GDM1 (cell line): Measurements from ENCODE around the gene CABP2.
"Not testable (repeated sequence)": the region's sequence is repeated elsewhere in the genome, so short reads cannot be mapped to it uniquely, and the experiment has no call there.

Source experiments
- DNase-seq: peaks from one replicate; lab custom pipeline; 2025; lab: John Stamatoyannopoulos, UW

CABP2 gene

GRCh38 chr11:67538823-67539505 is 15.7 kb upstream of the CABP2 start:
- no peak for DNase-seq

DNA sequence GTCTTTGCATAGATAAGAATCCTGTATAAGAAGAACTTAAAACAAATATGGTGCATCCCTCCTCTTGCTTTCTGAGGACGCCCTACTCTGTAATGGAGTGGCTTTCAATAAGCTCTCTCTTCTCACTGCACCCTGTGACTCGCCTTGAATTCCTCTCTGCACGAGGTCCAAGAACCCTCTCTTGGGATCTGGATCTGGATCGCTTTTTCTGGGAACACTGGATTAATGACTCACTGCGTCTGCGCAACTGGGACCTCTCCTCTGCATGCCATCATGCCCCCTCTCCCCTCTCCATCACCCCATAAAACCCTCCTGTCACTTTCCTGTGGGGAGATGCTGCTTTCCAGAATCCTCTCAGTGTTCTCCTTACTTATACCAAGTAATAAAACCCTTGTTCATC is 15.1 kb upstream of the CABP2 start:
- no peak for DNase-seq

DNA sequence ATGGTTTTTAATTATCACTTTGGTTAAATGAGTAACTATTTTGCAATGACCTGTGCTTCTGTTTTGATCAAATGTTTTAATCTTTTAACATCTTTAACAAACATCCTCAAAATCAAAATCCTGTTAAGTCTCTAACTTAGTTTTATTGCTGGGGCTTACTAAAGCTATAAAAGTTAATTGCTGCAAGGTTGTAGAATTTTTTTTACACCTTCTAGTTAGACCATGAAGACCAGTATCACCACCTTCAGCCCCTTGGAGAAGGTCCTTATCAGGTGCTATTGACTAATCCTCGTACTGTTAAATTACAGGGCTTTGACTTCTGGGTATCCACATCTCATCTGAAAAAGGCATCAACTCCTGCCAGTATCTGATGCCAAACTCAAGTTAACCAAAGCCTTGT is 12.3 kb upstream of the CABP2 start:
- DNase-seq, result no peak

GRCh38 chr11:67534070-67534679 is 10.9 kb upstream of the CABP2 start:
- DNase-seq, result no peak

- no peak for DNase-seq
Observed at GRCh38 chr11:67532889-67533288, 9.6 kb upstream of the CABP2 start.

- no peak for DNase-seq
Observed at GRCh38 chr11:67530282-67530592, 7.0 kb upstream of the CABP2 start.

GRCh38 chr11:67528376-67528775 is 5.1 kb upstream of the CABP2 start:
- no peak for DNase-seq

- DNase-seq, result no peak
Observed at GRCh38 chr11:67525275-67525976, 2.2 kb upstream of the CABP2 start.

GRCh38 chr11:67524480-67524808 is 1.2 kb upstream of the CABP2 start:
- no peak for DNase-seq

DNA sequence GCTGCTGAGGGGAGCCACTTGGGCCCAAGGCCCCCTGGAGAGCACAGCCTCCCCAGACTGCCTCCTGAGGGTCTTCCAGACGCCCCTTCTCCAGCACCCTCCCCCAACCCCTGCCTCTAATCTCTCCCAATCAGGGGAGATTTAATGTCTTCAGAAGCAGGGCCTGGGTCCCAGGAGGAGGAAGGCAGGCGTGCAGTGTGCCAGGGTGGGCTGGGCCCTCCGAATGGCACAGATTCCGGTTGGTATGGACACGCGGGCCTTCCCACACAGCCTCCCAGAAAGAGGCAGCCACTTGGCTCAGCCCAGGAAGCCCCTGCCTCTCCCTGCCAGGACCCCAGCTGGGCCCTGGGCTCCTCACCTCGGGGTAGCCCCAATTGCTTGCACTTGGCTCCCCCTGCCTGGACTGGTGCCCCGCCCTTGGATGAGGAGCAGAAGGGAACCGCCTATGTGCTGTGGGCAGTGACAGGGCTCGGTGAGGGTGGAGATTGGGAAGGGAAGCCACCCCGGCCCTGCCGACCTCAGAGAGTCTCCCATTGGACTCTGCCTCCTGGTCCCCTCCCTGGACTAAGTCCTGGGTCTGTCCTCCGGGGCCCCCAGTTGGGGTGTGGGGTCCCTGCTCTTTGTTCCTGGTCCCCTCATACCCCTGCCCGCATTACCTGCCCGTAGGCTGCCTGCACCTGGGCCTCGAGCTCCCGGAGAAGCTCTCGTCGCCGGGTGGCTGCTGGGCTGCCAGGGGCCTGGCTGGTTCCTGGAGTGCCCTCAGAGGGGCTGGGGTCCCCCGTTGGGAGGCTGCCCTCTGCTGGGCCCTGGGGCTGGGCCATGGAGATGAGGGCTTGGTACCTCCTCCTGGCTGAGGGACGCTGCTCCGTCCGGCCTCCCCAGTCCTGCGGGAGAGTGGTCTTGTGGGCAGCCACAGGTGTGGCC is 572 bp upstream of the CABP2 start:
- no peak for DNase-seq

GRCh38 chr11:67522338-67522737 is 908 bp downstream of the CABP2 start:
- DNase-seq, result no peak

GRCh38 chr11:67521924-67522323 is 1.3 kb downstream of the CABP2 start:
- no peak for DNase-seq

- DNase-seq, result no peak
Observed at GRCh38 chr11:67520856-67521824, 2.1 kb downstream of the CABP2 start.

- no peak for DNase-seq
Observed at GRCh38 chr11:67519726-67520125, 3.5 kb downstream of the CABP2 start.

DNA sequence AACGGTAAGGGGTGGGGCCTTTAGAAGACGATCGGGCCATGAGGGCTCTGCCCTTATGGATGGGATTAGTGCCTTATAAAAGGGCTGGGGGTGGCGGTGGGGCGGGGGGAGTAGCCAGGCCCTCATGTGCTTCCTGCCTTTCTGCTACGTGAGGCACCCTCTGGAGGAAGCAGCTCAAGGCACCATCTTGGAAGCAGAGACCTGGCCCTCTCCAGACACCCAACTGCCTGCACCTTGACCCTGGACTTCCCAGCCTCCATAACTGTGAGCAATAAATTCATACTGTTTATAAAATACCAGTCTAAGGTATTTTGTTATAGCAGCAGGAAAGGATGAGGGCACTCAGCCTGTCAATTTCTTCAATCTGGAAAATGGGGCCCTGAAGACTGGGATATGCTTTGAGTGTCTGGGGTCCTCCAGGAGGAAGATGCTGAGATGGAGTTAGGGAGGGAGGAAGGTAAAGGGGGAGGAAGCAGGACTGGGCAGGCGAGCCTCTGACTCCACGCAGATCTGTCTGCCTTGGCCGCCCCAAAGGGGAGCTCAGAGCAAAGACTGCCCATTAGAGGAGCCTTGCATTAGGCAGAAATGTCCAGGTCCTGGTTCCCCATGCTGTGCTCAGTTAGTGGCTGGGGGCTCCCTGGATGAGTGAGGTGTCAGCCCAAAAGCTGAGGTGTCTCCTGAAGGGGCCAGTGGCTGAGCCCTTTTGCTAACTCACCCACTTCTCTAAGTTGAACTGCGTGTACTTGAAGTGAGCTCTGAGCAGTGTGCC is 5.3 kb downstream of the CABP2 start:
- DNase-seq, result no peak

DNA sequence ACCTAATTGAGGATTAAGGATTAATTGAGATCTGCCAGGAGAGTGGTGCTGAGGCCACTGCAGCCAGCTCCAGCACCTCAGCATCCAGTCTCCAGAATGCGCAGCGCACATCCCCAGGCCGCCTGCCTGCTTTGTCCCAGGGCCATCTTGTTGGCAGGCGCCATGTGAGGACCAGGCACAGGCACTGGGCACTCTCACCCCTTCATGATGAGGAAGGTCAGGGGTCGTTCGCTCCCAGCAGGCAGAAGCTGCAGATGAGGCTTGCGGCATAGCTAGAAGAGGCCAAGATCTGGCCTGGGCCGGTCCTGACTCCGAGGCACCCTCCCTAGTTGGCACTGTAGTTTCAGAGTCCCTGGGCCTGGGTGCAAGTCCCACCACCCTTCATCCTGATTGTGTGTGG is 6.4 kb downstream of the CABP2 start:
- DNase-seq, result no peak

GRCh38 chr11:67514116-67514515 is 9.1 kb downstream of the CABP2 start:
- no peak for DNase-seq

- DNase-seq, result not testable (repeated sequence)
Observed at GRCh38 chr11:67511558-67511957, 11.7 kb downstream of the CABP2 start.

DNA sequence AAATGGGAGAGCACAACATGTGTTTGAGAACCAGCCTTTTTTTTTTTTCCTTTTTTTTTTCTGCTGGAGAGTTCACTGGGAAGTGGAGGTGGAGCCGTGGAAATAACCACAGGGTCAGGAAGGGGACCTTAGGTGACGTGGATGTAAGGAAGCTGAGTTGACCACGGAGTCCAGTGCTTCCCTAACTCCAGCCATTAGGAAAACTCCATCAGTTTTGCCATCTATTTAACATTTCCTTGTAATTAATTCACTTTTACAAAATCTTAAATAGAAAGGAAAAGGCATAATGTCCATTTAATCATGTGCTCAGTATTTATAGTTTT is 13.3 kb downstream of the CABP2 start:
- DNase-seq, result no peak

DNA sequence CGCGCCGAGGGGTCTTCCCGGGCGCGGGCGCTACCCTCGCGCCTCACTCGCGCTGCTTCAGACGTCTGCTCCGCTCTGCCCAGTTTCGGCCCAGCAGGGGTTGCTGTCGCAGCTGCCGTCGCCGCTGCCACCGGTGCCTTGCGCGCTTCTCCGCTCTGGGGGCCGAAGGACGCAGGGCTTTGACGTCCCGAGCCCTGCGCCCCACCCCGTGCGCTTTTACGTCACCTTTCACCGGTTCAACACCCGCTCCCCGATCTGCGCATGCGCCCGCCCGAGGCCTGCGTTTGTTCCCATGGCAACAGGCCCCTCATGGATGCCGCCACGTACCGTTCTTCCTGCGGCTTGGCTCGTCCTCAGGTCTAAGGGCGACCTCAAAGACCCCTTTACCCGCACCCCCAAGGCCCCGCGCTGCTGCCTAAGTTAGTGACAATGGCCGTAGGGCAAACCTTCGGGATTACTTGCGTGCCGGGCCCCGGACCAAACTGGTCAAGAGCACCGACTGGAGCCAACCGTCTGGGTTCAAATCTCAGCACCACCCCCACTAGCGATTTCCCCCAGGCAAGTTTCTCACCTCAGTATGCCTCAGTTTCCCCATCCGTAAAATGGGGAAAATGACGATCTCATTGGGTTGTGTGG is 14.6 kb downstream of the CABP2 start:
- DNase-seq, result peak; percentile 91
